NCI-H345 treated with DMSO at 0.1 percent for 48 hours (cell line): ENCODE results near the gene KCNE3.

Experiments used
- DNase-seq: peaks from one replicate; lab custom pipeline; 2025; ENCODE audit not compliant: unreplicated experiment; lab: John Stamatoyannopoulos, UW

Gene KCNE3

DNA sequence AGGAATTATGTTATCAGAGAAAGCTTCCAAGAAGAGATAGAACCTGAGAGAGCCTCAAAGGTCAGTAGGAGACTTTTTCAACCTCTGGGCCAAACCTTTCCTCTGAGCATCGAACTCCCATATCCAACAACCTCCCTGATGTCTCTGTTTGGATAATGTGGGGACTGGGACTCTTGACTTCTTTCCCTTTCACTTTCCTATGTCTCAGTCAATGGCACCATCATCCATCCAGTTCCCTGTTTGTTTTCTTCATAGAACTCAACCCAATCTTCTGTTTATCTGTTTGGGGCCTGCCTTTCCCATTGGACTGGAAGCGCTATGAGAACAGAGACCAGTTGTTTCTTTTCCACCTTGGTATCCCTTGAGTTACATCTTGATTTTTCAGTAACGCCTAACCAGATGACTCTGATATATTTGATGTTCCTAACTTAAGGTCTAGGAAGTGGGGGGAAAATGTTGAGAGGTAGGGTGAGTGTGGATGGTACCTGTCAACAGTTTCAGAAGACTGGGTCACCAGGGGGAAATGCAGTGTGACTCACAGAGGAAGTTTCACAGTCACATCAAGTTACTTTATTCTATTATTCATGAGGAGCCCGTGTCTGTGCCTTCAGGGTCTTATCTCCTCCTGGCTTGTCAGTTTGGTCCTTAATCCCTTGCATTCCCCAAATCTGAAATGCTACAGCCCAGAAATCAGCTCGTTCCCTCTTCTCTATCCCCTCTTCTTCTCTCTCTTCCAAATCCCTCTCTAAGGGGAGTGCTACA lies 4.5 kb upstream of the KCNE3 start:
- DNase-seq: no peak

GRCh38 chr11:74471037-74471436 lies 3.7 kb upstream of the KCNE3 start:
- no peak for DNase-seq

DNA sequence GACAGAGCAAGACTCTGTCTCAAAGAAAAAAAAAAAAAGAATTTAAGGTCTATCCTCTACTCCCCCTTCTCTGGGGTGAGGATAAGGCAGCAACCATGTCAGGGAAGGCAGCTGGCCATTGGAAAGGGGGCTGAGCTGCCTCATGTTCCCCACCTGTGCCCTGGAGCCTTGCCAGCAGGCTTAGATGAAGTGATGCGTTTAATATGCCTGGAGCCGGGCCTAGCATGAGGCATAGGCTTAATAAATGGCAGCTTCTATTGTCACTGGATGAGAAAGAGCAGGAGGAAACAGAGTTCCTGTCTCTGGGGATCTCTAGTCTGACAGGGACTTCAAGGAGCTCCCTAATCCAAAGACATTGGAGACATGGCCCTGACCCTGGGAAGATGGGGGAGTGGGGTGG lies 3.2 kb upstream of the KCNE3 start:
- DNase-seq: peak; percentile 74

- DNase-seq: no peak
These were observed 1.6 kb upstream of the KCNE3 start for GRCh38 chr11:74468936-74469335.

GRCh38 chr11:74468521-74468920 lies 1.2 kb upstream of the KCNE3 start:
- no peak for DNase-seq

- DNase-seq: no peak
These were observed 709 bp upstream of the KCNE3 start for GRCh38 chr11:74468058-74468457.

DNA sequence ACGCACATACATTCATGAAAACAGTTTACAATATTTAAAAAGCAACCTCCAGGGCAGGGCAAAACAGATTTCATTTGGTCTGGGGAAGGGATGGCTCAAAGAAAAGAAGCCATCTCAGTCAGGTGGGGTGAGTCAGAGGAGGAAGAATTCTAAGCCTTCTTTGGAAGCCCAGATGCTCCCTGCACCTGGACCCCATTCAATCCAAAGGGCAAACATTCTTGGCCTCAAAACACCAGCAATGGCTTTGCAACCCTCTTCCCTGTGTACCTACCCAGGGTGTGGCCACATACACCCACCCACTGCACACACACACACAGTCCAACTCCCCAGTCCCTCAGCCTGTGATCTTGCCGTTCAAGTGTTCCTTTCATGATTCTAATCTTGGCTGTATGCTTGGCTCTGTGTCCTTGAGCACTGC lies 2.0 kb downstream of the KCNE3 start:
- DNase-seq: no peak

- no peak for DNase-seq
These were observed 2.6 kb downstream of the KCNE3 start for GRCh38 chr11:74464746-74465145.

GRCh38 chr11:74463216-74463615 lies 4.1 kb downstream of the KCNE3 start:
- DNase-seq: no peak

DNA sequence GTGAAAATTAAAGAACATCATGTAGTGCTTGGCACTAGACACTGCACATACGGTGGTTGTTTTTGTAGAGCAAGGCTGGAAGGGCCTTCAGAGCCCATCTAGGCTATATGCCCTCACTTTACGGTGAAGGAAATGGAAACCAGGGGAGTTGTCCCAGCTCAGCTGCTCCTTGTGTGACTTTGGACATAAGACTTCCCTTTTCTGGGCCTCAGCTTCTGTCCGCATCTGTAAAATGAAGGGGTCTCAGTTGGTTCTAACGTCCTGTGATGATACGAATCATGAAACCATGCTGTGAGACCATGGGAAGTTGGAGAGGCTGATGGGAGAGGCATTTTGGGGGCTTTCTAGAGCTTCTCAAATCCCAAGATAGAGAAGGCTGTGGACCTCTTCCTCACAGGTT lies 4.7 kb downstream of the KCNE3 start:
- DNase-seq: no peak

DNA sequence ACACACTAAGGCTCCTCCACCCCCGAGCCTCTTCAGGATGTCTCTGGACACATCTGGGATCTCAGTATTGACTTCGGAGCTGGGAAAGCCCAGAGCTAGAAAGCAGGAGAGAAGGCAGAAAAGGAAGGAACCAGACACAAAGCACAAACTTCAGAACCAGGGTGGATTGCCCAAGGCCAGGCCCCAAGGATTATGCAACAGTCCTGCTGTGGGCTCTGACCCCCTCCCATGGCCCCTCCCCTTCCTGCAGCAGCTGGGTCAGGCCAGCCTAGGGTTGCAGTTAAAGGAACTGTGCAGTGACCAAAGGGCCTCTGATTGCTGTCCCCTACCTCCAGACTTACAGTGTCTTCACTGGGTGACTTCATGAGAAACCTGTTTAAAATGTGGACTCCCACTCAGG lies 5.3 kb downstream of the KCNE3 start:
- no peak for DNase-seq

DNA sequence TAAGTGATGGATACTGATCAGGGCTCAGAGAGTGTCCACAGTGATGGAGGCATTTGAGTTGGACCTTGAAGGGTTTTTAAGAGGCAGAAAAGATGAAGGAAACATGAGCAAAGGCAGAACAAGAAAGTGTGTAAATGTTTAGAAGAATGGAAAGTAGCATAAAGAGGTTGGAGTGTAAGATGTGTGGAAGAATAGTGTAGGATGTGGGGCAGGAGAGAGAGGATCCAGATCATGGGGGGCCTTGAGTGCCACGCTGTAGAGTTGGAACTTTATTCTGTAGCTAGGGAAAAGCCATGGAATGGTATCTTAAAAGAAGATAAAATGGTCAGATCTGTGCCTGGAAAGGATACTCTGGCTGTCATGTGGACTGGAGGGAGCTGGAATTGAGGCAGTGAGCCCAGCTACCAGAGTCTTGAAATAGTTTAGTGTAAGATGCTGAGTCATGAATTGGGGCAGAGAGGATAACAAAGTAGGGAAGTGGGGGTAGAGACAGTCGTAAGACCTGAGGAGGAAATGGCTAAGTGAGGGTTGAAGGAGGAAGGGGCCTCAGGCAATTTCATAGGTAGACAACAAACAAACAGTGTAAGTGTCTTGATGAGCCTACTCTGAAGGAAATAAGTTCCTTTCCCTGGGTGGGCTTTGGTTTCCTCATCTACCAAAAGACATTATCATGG lies 6.7 kb downstream of the KCNE3 start:
- no peak for DNase-seq

GRCh38 chr11:74460065-74460464 lies 7.3 kb downstream of the KCNE3 start:
- no peak for DNase-seq

- no peak for DNase-seq
These were observed 7.8 kb downstream of the KCNE3 start for GRCh38 chr11:74459584-74459983.

DNA sequence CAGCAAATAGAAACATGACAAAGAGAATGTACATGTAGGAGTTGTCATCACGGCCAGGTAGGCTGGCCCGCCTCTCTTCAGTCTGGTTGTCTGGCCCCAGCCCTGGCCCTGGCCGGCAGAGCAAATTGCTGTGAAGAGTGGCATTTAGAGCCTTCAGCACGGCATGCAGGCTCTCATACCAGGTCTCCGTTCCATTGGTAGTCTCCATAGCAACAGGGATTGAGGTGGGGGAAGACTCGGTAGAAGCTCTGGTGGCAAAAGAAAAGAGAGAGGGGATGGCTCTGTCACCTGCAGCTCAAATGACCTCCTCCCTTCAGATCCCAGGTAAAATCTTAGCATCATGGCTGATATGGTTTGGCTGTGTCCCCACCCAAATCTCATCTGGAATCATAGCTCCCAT lies 10.0 kb downstream of the KCNE3 start:
- DNase-seq: no peak

GRCh38 chr11:74453373-74453975 lies 13.9 kb downstream of the KCNE3 start:
- peak; percentile 52 for DNase-seq

- DNase-seq: no peak
These were observed 15.0 kb downstream of the KCNE3 start for GRCh38 chr11:74452366-74452765.

DNA sequence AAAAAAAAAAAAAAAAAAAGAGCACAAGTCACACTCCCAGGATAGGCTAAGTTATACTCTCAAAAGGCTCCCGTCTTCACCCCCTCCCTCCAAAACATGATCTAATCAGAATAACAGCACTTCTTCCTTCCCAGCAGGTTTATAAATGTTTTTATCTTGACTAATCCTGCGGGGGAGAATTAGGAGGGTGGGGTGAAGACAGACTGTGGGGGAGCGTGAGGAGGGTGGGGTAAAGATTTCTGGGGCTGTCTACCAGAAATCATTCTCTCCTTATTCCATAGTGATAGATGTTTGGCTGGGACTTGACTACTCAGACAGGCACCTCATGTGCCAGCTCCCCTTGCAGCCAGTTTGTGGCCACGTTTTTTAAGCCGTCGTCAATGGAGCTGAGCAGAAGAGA lies 17.0 kb downstream of the KCNE3 start:
- DNase-seq: no peak

GRCh38 chr11:74449369-74449931 lies 17.9 kb downstream of the KCNE3 start:
- DNase-seq: peak; percentile 80

DNA sequence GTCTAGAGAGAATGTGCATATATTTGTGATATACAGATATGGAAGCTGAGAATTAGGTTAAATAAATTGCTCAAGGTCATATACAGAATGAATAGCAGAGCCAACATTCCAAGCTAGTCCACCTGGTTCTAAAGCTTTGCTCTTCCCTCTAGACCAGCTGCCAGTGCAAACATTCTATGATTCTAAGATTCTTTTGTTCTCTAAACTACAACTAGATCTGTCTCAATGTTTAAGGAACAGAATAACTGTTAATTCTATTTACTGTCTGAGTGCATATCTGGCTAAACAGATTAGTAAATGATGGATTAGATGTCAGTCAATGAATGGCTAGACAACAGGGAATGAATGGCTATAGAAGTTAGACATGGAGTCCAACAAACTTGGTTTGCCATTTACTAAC lies 19.6 kb downstream of the KCNE3 start:
- no peak for DNase-seq

DNA sequence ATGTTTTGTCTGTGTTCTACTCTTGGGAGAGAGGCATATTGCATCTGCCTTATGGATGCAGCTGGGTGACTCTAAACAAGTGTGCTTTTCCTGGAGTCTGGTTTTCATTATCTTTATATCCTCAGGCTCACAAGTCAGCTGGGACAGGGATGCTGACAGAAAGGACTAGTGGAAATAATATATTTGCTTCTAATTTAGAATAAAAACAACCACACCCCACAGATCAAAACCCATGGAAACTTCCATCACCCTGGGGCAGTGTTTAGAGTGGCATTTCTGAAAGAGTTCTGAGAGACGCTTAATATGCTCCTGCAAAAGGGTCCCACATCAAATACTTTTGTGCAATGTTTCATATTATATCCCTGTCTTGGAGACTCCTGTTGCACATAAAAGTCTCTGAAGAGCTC lies 20.8 kb downstream of the KCNE3 start:
- DNase-seq: no peak
